GM21528 (cell line): Measurements from ENCODE around the gene SOX6.

Experiments
- ATAC-seq: cut with Tn5 transposase; IDR thresholded peaks from one replicate; pipeline ENCODE4 v1.9.1; 2021; ENCODE audit warnings: mild to moderate bottlenecking, moderate library complexity; ENCODE audit not compliant: unreplicated experiment, low FRiP score

The SOX6 gene

GRCh38 chr11:16204261-16204660 is 152.1 kb downstream of the SOX6 start:
- ATAC-seq, result no peak

GRCh38 chr11:16195651-16196050 is 160.7 kb downstream of the SOX6 start:
- no peak for ATAC-seq

DNA sequence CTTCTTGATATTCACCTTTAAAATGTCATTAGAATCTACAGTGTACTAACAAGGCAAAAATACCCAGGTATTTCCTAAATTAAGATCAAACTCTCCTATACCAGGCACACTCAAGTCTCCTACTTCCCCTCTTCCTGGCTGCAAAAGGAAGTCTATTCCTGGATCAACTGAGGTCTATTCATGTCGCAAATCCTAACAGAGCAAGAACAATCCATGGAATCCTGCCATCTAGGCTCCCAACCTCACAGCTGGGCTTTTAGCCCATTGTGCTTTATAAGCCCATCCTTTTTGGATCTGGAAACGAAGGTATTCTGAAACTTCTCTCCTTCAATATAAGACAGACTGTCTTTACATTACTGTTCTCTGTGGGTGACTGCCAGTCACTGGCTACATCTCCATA is 161.8 kb downstream of the SOX6 start:
- no peak for ATAC-seq

GRCh38 chr11:16193897-16194381 is 162.4 kb downstream of the SOX6 start:
- no peak for ATAC-seq

DNA sequence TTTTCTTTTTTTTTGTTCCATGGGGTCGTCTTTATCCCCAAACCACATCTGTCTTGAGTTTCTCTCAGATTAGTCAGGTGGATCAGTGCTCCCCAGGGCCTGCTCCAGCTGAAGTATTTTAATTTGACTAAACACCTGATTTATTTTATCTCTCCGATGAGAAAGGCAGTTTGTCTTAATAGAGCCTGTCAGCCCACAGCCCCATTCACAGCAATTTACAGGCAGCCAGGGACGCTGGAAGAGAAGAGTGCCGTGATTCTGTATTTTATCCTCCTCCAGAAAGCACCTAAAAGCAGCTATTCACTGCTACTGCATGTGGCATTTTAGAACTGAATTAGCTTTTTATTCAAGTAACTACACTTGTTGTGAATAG is 164.5 kb downstream of the SOX6 start:
- no peak for ATAC-seq

DNA sequence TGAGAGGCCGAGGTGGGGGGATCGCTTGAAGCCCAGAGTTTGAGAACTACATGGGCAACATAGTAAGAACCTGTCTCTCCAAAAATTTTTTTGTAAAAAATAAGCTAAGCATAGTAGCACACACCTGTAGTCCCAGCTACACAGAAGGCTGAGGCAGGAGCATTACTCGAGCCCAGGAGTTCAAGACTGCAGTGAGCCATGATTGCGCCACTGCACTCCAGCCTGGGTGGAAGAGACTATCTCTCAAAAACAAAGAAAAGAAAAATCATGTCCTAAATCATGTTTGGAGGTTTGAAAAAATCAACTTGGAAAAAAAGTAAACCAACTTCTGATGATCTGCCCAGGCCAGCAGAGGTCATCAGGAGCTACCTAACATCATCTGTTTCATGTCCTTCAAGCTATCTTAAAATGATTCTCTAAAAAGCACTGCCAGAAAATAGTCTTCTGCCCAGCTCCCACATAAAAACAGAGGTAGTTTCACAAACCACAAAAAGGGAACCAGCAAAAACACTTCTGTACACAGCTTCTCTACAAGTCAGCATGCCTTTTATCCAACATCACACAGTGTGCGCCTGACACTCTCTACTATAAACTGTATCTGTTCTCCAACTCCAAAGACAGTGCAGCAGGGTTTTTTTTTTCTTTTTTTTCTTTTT is 165.0 kb downstream of the SOX6 start:
- ATAC-seq, result no peak

DNA sequence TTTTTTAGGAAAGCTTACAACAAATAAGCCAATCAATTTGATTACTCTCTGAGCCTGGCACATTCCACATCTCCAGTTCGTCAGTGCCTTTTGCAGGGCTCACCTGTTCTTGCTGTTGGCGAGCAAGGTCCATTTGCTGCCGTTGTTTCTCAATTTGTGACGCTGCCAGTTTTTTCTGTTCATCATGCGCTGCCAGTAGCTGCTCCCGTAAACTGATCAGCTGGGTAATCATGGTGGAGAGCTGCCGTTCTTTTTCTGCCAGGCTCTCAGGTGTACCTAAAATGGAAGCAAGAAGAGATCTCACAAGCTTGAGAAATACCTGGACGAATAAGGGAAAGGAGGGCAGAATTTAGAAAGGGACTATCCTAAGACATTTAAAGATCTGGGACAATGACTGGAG is 169.7 kb downstream of the SOX6 start:
- ATAC-seq, result no peak

GRCh38 chr11:16185042-16185441 is 171.3 kb downstream of the SOX6 start:
- no peak for ATAC-seq

- ATAC-seq, result no peak
Measured at GRCh38 chr11:16184588-16184987, 171.8 kb downstream of the SOX6 start.

DNA sequence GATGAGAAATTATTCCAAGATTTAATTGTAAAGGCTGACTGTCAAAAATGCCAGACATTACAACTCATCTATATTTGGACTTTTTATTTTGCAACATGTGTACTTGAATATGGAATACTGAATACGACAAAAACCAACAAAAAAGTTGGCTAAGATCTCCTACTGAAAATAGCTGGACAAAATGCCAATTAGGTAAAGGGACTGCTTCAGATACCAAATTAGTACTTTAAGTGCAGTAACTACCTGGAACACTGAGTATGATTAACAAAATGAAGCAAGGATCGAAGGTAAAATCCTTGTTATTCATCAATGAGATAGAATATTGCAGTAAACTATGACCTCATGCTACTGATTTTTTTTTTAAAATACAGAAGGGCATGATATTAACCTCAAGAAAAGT is 173.8 kb downstream of the SOX6 start:
- no peak for ATAC-seq

DNA sequence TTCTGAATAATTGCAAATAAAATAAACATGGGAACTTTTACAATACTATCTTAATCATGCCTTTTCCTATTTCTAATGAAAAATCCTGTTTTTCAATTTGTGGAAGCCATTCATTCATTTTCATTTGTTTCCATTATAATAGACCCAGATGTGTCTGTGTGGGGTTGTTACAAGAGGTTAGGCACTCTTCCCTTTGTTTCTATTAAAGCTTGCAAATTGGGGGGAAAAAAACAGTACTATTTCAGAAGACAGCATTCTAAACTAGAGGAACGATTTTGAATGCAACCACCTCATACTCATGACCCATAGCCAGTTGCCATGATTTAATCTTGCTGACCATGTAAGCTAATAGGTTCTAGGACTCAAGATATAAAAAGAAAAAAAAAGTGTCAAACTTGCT is 175.5 kb downstream of the SOX6 start:
- no peak for ATAC-seq

DNA sequence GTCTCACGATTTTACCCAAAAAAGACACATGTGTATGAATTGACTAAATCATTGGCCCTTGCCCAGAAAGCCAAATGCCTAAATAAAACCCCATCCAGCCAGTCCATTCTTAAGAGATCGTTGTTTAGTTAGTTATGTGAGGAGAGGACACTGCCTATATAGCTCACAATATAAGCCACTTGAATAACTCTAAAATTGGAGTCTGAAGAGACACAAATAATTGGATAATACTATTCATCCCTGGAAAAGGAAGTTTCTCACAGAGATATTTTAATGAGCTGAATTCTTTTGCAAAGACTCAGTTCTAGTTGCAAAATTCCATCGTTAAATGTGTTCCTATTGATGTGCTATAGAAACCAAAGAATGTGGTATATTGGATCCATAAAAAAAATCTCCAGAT is 176.7 kb downstream of the SOX6 start:
- ATAC-seq, result no peak

DNA sequence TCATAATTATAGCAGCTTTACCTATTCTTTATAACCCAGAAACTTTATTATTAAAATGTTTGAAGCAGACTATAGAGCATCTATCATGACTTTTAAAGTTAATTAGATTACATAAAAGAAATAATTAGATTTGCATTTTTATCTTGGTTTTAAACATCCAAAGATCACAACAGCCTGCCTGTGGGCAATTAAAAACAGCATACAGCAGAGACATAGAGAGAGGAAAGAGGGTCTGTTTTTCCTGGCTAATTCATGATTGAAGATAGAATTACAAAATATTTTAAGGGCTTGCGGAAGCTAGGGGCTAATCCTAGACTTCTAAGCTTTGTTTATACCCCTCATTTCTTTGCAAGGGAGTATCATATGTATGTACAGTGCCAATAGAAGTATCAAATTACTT is 178.1 kb downstream of the SOX6 start:
- ATAC-seq, result no peak

GRCh38 chr11:16177688-16178087 is 178.7 kb downstream of the SOX6 start:
- ATAC-seq, result no peak

- ATAC-seq, result no peak
Measured at GRCh38 chr11:16173798-16174197, 182.5 kb downstream of the SOX6 start.

DNA sequence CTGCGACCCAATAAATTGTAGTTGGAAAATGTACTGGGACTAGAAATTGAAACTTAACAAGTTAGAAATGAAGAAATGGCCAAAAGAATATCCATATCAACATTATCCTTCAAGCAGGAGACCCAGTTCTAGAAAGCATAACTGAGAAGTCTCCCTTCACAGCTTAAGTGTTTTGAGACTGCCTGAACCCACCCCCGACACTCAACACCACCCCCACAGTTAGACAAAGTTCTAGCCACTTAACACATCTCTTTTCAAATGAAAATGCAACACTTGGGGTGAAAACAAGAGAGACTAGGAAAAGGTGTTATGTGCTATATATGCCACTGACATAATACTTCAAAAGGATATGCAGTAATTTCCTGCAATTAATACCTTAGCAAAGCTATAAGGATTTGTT is 184.5 kb downstream of the SOX6 start:
- ATAC-seq, result no peak

GRCh38 chr11:16169956-16170847 is 186.1 kb downstream of the SOX6 start:
- no peak for ATAC-seq

GRCh38 chr11:16169541-16169940 is 186.8 kb downstream of the SOX6 start:
- no peak for ATAC-seq

DNA sequence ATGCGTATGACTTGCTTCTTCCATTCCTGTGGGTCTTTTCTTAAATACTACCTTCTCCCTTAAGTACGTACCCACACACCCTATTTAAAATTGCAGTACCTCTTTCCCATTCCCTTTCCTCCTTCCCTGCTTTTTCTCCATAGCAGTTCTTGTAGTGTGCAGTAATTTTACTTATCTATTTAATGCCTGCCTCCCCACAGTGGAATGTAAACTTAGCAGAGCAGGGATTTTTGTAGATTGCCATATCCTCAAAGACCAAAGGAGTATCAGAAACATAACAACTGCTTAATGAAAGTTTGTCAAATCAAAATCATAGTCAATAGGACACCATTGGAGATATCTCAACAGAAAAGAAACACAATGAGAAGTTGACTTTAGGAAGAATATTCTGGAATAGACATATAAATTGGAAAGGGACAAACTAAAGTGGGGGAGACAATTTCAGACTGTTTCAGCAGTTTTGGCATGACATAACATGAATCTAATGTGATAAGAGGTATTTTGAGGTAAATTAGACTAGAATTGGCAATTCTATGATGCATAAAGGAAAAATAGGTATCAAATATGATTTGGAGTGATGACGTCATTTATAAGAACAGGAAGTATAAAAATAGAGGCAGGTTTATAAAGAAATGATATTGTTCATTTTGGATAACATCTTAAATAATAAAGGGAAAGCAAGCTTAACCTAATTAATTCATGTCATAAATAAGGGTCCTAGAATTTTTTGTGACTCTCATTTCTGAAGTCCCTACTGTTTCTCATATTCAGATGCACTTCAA is 188.4 kb downstream of the SOX6 start:
- ATAC-seq, result no peak

- ATAC-seq, result no peak
Measured at GRCh38 chr11:16166571-16166970, 189.8 kb downstream of the SOX6 start.

DNA sequence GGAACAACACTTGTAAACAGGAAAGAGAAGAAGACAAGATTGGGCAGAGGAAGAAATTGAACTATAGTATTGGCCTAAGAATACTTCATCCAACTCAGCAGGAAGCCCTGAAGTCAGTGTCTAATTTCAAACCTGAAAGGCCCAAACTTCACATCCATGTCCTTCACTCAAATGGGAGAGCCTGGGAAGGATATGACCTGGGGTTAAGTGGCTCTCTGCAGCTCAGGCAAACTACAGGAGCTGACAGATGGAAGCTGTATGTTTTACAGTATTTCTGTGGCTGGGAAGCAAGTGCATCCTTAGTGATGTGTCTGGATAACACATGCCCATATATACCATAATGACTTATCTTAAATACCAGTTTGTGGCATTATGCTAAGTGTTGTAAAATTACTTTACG is 196.2 kb downstream of the SOX6 start:
- no peak for ATAC-seq
